ENCODE results near the gene PROM2.

PROM2 gene

GRCh38 chr2:95320344-95320712 is 46.1 kb downstream of the PROM2 start:
- TF ChIP-seq FOXM1 (IDR thresholded peaks at IDR 0.05; ENCODE audit: borderline replicate concordance, low read depth) (no peak), YY1 (IDR thresholded peaks at IDR 0.05; ENCODE audit: low read depth) (no peak), TCF12 (IDR thresholded peaks at IDR 0.05; ENCODE audit: low read depth) (no peak), TEAD4 (IDR thresholded peaks at IDR 0.05) (no peak), TAF1 (IDR thresholded peaks at IDR 0.05; ENCODE audit: low read depth) (no peak)
- TF ChIP-seq, protein P1, sequence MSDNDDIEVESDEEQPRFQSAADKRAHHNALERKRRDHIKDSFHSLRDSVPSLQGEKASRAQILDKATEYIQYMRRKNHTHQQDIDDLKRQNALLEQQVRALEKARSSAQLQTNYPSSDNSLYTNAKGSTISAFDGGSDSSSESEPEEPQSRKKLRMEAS (IDR thresholded peaks at IDR 0.05) = no peak
- TF ChIP-seq, protein P2, sequence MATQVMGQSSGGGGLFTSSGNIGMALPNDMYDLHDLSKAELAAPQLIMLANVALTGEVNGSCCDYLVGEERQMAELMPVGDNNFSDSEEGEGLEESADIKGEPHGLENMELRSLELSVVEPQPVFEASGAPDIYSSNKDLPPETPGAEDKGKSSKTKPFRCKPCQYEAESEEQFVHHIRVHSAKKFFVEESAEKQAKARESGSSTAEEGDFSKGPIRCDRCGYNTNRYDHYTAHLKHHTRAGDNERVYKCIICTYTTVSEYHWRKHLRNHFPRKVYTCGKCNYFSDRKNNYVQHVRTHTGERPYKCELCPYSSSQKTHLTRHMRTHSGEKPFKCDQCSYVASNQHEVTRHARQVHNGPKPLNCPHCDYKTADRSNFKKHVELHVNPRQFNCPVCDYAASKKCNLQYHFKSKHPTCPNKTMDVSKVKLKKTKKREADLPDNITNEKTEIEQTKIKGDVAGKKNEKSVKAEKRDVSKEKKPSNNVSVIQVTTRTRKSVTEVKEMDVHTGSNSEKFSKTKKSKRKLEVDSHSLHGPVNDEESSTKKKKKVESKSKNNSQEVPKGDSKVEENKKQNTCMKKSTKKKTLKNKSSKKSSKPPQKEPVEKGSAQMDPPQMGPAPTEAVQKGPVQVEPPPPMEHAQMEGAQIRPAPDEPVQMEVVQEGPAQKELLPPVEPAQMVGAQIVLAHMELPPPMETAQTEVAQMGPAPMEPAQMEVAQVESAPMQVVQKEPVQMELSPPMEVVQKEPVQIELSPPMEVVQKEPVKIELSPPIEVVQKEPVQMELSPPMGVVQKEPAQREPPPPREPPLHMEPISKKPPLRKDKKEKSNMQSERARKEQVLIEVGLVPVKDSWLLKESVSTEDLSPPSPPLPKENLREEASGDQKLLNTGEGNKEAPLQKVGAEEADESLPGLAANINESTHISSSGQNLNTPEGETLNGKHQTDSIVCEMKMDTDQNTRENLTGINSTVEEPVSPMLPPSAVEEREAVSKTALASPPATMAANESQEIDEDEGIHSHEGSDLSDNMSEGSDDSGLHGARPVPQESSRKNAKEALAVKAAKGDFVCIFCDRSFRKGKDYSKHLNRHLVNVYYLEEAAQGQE (IDR thresholded peaks at IDR 0.05; ENCODE audit: low read depth) = no peak

DNA sequence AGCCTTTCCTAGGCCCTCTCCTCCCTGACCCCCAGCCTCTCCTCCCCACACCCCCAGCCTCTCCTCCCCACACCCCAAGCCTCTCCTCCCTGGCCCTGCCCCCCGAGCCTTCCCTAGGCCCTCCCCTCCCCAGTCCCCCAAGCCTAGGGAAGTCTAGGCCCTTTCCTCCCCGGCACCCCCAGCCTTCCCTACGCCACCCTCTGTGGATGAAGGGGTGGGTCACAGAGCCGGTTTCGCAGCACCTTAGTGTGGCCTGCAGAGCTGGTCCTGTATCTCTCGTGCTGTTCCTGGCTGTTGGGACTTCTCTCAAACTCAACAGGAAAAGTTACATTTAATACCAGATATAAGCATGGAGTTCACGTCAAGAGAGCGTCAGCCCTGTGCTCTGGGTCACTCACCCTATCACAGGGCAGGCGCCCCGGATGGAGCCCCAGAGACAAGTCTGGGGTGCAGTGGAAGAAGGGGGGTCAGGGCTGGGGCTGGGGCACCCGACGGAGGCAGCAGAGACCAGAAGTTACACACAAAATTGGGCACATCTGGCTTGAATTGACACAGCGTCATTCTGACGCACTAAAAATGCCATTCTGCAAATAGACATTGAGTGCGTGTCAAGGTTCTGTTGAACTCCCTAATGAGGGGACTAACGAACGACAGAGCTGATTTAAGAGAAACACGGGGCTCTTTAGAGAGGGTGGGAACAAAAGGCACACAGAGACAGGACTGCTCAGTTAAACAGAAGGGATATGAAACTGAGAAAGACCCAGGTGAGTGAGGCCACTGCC is 46.9 kb downstream of the PROM2 start:
- TF ChIP-seq RAD21 (IDR thresholded peaks at IDR 0.05; ENCODE audit: low read depth) (no peak), FOXM1 (IDR thresholded peaks at IDR 0.05; ENCODE audit: borderline replicate concordance, low read depth) (no peak), ZBTB7A (IDR thresholded peaks at IDR 0.05; ENCODE audit: low read depth) (no peak), CEBPB (IDR thresholded peaks at IDR 0.05) (no peak), TEAD4 (IDR thresholded peaks at IDR 0.05) (no peak), TAF1 (IDR thresholded peaks at IDR 0.05; ENCODE audit: low read depth) (no peak)

DNA sequence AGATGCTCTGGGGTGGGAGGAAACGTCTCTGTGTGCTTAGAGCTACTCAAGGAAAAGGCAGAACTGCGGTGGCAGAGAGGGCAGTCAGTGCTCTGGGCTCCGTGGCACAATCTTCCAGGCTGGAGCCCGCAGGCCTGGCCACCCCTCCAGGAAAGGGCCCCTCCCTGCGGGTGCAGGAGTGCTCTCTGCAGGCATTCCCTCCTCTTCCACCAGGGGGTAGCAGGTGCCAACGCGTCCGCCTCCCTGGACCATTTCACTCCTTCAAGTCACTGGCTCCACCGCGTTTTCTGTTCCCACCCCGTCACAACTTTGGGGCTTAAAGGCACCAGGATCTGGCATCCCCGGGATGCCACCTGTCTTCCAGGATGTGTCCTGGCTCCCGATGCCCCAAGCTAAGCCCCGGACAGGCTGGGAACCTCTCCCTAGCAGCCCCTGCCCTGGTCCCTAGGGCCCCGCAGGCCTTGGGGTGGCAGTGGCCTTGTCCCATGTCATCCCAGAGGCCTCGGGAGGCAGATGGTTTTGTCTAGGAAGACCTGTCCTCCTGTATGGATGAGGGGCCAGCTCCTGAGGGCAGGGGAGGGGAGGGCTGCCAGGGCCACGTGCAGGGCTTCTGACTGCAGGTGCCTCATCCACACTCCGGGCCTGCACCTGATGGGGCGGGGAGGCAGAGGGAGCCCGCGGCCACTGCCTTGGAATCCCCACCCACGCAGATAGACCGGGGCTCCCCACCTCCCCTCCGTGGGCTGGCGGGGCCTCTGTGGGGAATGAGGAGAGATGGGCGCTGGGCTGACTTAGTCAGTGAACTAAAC is 49.3 kb downstream of the PROM2 start:
- TF ChIP-seq TCF12 (IDR thresholded peaks at IDR 0.05; ENCODE audit: low read depth) (0 out of 2 replicates have a peak, but pooled peaks have one; percentile 18), TEAD4 (IDR thresholded peaks at IDR 0.05) (no peak), RAD21 (IDR thresholded peaks at IDR 0.05; ENCODE audit: low read depth) (peak; percentile 75)

GRCh38 chr2:95325026-95325425 is 50.8 kb downstream of the PROM2 start:
- TF ChIP-seq YY1 (IDR thresholded peaks at IDR 0.05; ENCODE audit: low read depth) = no peak
- no peak for TF ChIP-seq NFIC (IDR thresholded peaks at IDR 0.05)
- no peak for TF ChIP-seq EP300 (IDR thresholded peaks at IDR 0.05; ENCODE audit: borderline replicate concordance)
- no peak for TF ChIP-seq TCF12 (IDR thresholded peaks at IDR 0.05; ENCODE audit: low read depth)
- TF ChIP-seq TAF1 (IDR thresholded peaks at IDR 0.05; ENCODE audit: low read depth) = no peak
- no peak for TF ChIP-seq ZBTB7A (IDR thresholded peaks at IDR 0.05; ENCODE audit: low read depth)
- TF ChIP-seq, protein P2 (IDR thresholded peaks at IDR 0.05; ENCODE audit: low read depth) = no peak
- no peak for TF ChIP-seq FOXM1 (IDR thresholded peaks at IDR 0.05; ENCODE audit: borderline replicate concordance, low read depth)

- TF ChIP-seq EGR1 (IDR thresholded peaks at IDR 0.05) = no peak
These were observed 51.6 kb downstream of the PROM2 start for GRCh38 chr2:95325590-95326432.

- TF ChIP-seq NFIC (IDR thresholded peaks at IDR 0.05) = no peak
- TF ChIP-seq FOXM1 (IDR thresholded peaks at IDR 0.05; ENCODE audit: borderline replicate concordance, low read depth) = no peak
- TF ChIP-seq, protein P2 (IDR thresholded peaks at IDR 0.05; ENCODE audit: low read depth) = no peak
- TF ChIP-seq CEBPB (IDR thresholded peaks at IDR 0.05) = no peak
- no peak for TF ChIP-seq EGR1 (IDR thresholded peaks at IDR 0.05)
- no peak for TF ChIP-seq RAD21 (IDR thresholded peaks at IDR 0.05; ENCODE audit: low read depth)
- TF ChIP-seq TCF12 (IDR thresholded peaks at IDR 0.05; ENCODE audit: low read depth) = no peak
- TF ChIP-seq TAF1 (IDR thresholded peaks at IDR 0.05; ENCODE audit: low read depth) = no peak
- no peak for TF ChIP-seq EP300 (IDR thresholded peaks at IDR 0.05; ENCODE audit: borderline replicate concordance)
- no peak for TF ChIP-seq YY1 (IDR thresholded peaks at IDR 0.05; ENCODE audit: low read depth)
- TF ChIP-seq ZBTB7A (IDR thresholded peaks at IDR 0.05; ENCODE audit: low read depth) = no peak
- TF ChIP-seq USF1 (IDR thresholded peaks at IDR 0.05) = no peak
- TF ChIP-seq CREB1 (IDR thresholded peaks at IDR 0.05; ENCODE audit: low read depth) = no peak
- no peak for TF ChIP-seq TEAD4 (IDR thresholded peaks at IDR 0.05)
- TF ChIP-seq, protein P1 (IDR thresholded peaks at IDR 0.05) = no peak
These were observed 52.3 kb downstream of the PROM2 start for GRCh38 chr2:95326433-95327140.
